GDM1 (cell line): ENCODE results near the gene MATN3.

ENCODE experiments used
- DNase-seq: peaks from one replicate; lab custom pipeline; 2025; lab: John Stamatoyannopoulos, UW

The MATN3 gene

DNA sequence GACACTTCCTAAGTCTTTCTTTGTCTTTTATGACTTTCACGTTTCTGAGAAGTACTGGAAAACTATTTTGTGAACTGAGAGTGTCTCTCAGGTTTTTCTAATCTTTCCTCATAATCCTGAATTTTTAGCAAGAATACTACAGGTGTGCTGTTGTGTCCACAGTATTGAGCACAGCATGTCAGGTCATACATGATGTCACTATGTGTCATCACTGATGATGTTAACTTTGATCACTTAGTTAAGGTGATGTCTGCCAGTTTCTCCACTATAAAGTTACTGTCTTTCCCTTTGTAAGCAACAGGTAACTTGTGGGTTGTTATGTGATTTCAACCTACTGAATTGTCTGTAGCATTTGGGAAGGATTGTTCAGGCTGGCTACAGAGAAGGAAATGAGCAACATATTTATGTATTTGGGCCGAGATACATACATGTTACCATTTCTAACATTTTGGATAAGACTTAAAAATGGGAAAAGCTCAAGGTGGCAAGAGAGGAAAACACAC lies 11.1 kb downstream of the MATN3 start:
- no peak for DNase-seq

DNA sequence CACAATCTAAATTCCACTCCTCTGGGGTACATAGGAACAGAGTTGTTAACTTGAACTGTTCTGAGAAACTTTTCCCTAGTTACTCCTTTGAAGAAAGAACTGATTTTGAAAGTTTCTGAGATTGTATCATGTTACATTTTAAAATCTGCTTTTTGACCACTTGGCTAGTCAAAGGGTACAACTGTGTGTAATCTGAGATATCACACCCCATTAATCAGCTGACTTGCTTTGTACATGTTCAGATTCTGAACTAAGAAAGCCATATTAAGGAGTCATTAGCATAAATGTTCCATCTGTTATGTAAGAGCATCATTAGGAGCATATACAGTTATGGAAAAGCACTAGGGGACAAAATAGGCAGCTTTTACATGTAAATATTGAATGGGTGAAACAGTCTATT lies 18.7 kb downstream of the MATN3 start:
- no peak for DNase-seq

GRCh38 chr2:19991895-19992294 lies 20.6 kb downstream of the MATN3 start:
- no peak for DNase-seq

GRCh38 chr2:19990416-19990728 lies 22.1 kb downstream of the MATN3 start:
- DNase-seq: no peak

DNA sequence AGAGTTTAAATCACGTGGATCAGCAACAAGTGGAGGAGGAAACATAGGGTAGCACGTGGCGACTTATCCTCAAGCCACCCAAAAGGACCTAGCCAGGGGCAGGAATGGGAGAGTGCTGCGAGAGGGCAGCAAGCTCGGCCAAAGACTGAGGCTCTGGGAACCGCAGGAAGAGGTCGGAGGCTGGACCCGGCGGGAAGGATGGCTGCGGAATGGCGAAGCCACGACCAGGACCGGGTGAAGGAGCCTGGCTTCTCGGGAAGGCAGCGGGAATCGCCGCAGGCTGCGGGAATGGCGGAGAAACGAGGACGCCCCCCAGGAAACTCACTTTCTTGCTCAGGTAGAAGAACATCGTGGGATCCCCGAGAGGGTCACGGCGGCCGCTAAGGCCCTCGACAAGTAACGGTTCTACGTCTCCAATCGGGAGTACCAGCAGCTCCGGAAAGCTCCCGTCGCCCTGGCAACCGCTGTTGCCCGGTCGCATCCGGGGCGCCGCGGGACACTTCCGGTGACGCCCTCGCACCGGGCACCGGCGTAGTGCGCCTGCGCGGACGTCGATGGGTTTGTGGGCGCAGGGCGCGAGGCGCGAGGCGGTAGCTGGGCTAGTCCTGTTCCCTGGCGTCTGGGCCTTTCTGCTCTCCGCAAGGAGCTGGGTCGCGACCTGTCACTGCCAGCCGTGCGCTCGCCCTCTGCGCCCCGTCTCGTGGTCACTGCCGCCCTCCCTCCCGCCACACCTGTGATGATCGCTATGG lies 22.6 kb downstream of the MATN3 start, which contains the start of gene WDR35:
WDR35 (minus strand) TSS at position 439 of the 749 bp plus-strand sequence; CDS start at position 349, 90 bp downstream.
- peak; percentile 63 for DNase-seq

- DNase-seq: no peak
These were observed 23.2 kb downstream of the MATN3 start for GRCh38 chr2:19989342-19989666.

GRCh38 chr2:19988600-19988999 lies 23.9 kb downstream of the MATN3 start:
- DNase-seq: no peak

DNA sequence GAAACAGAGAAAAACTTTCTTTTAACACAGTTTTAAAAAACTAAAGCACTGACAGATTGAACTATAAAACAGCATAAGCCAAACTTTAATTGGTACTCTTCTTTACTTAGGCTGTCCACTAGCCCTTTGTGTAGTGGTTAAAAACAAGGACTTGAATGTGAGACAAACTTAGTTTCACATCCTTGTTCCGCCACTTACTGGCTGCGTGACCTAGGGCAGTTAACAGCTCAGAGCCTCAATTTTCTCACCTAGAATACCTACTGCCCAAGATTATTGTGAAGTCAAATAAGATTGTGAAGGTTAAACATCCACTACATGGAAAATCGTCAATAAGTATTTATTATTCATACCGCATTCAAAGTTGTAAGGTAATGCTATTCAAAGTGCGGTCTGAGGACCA lies 24.5 kb downstream of the MATN3 start:
- DNase-seq: no peak

DNA sequence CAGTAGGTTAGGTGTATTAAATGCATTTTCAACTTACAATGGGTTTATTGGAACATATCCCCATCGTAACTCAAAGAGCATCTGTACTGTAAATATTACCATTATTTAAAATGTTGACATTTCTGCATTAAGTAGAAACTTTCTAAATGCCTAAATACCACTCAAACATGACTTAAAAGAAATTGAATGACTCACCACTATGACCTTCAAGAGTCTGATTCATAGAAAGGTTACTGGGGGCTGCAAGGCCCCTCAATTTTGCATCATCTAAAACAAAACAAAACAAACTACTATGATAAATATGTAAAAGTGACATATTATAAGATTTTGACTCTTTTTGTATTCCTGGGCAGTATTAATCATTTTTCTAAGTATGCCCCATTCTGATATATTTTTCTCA lies 30.2 kb downstream of the MATN3 start:
- no peak for DNase-seq

GRCh38 chr2:19979932-19980331 lies 32.5 kb downstream of the MATN3 start:
- DNase-seq: no peak

- no peak for DNase-seq
These were observed 39.0 kb downstream of the MATN3 start for GRCh38 chr2:19973466-19973865.

GRCh38 chr2:19971691-19972090 lies 40.8 kb downstream of the MATN3 start:
- peak; percentile 36 for DNase-seq

DNA sequence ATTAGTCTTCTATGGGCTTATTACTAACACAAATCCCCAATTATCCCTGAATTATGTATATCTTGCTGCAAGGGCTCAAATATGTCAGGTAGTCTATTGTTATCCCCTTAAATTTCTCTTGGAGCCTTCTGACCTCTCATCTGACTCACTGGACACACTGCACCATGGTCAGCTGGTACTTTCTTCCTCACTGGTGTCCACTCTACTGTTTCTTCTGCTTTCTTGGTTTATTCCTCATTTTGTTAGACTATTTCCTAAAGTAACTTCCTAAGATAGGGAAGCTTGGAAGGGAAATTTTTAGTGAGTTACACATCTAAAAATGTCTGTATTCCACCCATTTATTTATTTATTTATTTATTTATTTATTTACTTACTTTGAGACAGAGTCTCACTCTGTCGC lies 49.1 kb downstream of the MATN3 start:
- DNase-seq: no peak

DNA sequence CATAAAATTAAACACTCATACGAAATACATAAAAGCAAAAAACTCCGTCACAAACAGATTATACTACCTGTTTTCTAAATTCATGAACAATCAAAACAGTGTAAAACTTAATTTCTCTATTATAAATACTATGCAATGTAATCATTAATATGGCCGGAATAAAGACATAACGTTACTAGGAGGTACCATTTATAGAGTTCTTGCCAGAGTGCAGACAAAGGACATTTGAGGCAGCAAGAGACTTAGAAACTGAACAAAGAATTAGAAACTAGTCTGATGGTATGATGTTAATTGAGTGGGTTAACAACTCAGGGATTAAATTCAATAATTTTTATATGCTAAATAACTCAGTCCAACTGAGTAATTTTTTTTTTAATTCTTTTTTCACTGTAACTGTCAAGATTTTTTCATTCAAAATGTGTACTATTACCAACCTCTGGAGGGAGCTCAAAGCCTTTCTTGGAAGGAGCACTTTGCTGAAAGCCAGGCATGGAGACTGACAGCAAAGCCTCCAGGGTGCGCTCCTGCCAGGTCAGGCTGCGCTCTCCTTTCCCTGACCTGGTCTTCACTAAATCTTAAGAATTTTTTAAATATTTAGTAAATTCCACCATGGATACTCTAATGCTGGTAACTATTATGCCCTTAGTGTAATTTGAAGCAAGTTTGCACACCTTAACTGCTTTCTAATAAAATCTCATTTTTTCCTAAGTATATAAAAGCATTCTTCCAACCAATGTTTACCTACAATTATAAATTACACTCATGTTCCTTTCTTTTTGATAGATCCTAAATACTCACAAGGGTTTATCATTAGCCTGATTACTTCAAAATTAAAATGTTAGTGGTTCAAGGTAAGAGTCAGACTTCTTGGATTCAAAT lies 56.7 kb downstream of the MATN3 start:
- peak; percentile 48 for DNase-seq

- no peak for DNase-seq
These were observed 63.4 kb downstream of the MATN3 start for GRCh38 chr2:19949071-19949470.

DNA sequence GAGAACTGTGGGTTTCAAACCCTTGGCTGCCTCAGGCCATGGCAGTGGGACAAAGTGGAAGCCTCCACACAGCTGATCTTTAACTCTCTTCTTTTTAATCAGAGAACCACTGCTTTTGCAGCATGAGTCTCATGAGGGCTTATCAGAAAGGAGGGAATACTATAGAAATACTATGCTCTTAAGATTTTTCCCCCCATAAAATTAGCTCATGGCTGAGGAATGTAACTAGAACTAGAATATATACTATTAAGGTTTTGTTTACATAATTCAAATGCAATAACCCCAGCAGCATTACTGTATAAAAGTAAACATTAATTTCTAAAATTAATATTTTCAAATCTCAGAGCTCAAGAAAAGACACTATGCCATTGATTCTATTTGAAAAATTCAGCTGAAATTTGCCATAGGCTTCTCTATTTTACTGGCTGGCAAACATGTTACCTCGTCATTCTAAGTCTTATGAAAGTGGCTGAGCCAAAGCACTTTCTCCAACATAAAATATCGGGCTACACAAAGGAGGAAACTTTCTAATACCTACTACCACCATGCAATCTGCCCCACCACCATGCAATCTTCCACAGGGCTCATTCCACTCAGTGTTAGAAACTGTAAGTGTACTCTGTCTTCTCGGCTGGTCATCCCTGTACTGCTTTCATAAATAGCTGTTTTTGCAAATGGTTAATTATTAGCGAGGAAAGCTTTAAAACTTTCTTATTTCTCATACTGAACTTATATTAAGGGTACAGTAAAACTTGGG lies 65.1 kb downstream of the MATN3 start:
- DNase-seq: no peak

DNA sequence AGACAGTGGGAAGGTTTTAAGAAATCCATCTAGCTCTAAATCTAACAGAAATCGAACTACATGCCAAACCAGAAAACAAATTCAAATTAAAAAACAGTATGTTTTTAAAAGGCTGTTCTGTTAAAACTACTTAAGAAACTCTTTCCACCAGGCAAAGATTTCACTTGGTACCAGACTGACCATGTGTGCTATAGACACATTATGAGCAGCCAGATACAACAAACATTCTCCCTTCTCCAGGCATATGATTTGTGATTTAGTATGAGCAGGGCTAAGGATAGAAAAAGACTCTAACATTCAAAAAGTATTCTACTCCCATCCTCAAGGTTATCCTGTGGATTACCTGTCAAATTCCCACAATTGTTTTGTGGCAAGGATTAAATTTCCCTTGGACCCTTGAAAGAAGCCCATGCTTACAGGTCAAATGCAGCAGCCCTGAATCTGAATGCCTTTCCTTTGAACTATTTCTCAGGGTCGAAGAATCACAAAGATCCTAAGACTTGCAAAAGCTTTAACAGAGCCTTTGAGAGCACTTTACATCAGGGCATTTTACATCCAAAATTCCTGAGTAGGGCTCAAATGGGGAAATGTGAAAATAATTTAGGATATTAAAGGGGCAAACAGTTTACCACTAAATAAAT lies 68.1 kb downstream of the MATN3 start:
- no peak for DNase-seq

DNA sequence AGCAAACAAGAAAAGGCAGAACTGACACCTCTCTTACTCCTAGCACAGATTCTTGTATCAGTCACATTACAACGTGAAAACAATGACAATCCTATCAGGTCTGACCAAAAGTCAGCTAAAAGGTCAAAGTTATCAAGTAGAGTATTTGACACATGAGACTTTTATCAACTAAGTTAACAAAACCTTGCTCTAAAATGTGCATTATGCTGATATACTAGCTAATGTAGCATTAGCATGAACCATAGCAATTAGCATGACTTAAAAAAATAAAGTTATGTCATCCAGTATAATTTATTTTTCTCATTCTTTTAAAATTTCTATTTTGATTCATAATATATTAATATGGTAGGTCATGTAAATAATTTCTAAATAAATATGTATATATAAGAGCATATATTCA lies 69.3 kb downstream of the MATN3 start:
- DNase-seq: no peak

GRCh38 chr2:19942199-19942598 lies 70.3 kb downstream of the MATN3 start:
- no peak for DNase-seq
